CD14-positive monocyte (primary cell): Measurements from ENCODE around the gene TRAPPC5. TPM values are rescaled to one million over a fixed set of nuclear protein-coding genes. Genes with fewer than 3 reads are reported as not detected.
"Not testable (repeated sequence)": the region's sequence is repeated elsewhere in the genome, so short reads cannot be mapped to it uniquely, and the experiment has no call there.

Experiments
- DNase-seq, 3 donors: peaks; one replicate each; pipeline ENCODE4 v3.0.0-alpha.2; 2011 to 2022
- H2AFZ ChIP-seq: 2 replicates; pipeline ENCODE4 v1.6.0; 2012; ENCODE audit warnings: mild to moderate bottlenecking, low read depth, low read length, inconsistent platforms; ENCODE audit not compliant: insufficient read depth, poor library complexity, severe bottlenecking
- H3K27ac ChIP-seq, 2 donors: 1 replicate in 1 of 2; 2 replicates in 1 of 2; pipeline ENCODE4 v1.5.1; 2012 to 2013; ENCODE audit warnings: low read length in 2 of 2, control low read depth in 1 of 2, inconsistent platforms in 1 of 2, low read depth in 1 of 2, mild to moderate bottlenecking in 1 of 2
- H3K27me3 ChIP-seq, 2 donors: one replicate each; pipeline versions ENCODE4 v1.6.0 to v1.6.1; 2011 to 2013; ENCODE audit warnings: low read length in 2 of 2; ENCODE audit not compliant: control insufficient read depth in 2 of 2, insufficient read depth in 2 of 2
- H3K36me3 ChIP-seq, 2 donors: replicated peaks in 1 of 2; 1 replicate in 1 of 2; 2 replicates in 1 of 2; pipeline versions ENCODE4 v1.5.1 to v1.6.1; 2012 to 2013; ENCODE audit warnings: low read length in 2 of 2, control low read depth in 1 of 2, inconsistent platforms in 1 of 2, mild to moderate bottlenecking in 1 of 2; ENCODE audit not compliant: insufficient read depth in 2 of 2, control insufficient read depth in 1 of 2
- H3K4me1 ChIP-seq, 2 donors: 1 replicate in 1 of 2; 2 replicates in 1 of 2; pipeline versions ENCODE4 v1.5.1 to v1.6.1; 2012 to 2013; ENCODE audit warnings: low read length in 2 of 2, control low read depth in 1 of 2, inconsistent platforms in 1 of 2, mild to moderate bottlenecking in 1 of 2, moderate library complexity in 1 of 2; ENCODE audit not compliant: insufficient read depth in 2 of 2, control insufficient read depth in 1 of 2
- H3K4me2 ChIP-seq: replicated peaks from 2 replicates; pipeline ENCODE3; 2012; ENCODE audit warnings: low read length, moderate library complexity, mild to moderate bottlenecking; ENCODE audit not compliant: poor library complexity, severe bottlenecking; ENCODE audit errors: extremely low read depth
- H3K4me3 ChIP-seq, 3 experiments: fragments of 200-600 bp in 1 of 3; sonication (generic) in 1 of 3; replicated peaks in 1 of 3; 1 replicate in 2 of 3; 2 replicates in 1 of 3; pipeline ENCODE4 v1.5.1; 2011 to 2013; ENCODE audit warnings: low read length in 3 of 3, mild to moderate bottlenecking in 3 of 3, control low read depth in 2 of 3, low read depth in 2 of 3, inconsistent platforms in 1 of 3, moderate library complexity in 1 of 3
- H3K79me2 ChIP-seq: 2 replicates; pipeline ENCODE4 v1.6.0; 2012; ENCODE audit warnings: mild to moderate bottlenecking, control low read depth, inconsistent platforms, low read length, moderate library complexity; ENCODE audit not compliant: insufficient read depth
- H3K9ac ChIP-seq: 2 replicates; pipeline ENCODE4 v1.6.0; 2017; ENCODE audit warnings: low read length, mild to moderate bottlenecking; ENCODE audit not compliant: insufficient read depth, poor library complexity, severe bottlenecking
- H3K9me3 ChIP-seq, 2 donors: replicated peaks in 1 of 2; 1 replicate in 1 of 2; 2 replicates in 1 of 2; pipeline versions ENCODE4 v1.5.1 to v1.6.1; 2012 to 2013; ENCODE audit warnings: low read length in 2 of 2, control low read depth in 1 of 2; ENCODE audit not compliant: control insufficient read depth in 1 of 2, insufficient read depth in 1 of 2
- H4K20me1 ChIP-seq: 2 replicates; pipeline ENCODE4 v1.6.0; 2012; ENCODE audit warnings: mild to moderate bottlenecking, low read length, control low read depth, moderate library complexity; ENCODE audit not compliant: insufficient read depth
- H3K27ac Mint-ChIP-seq, 7 donors: one replicate each; pipeline ENCODE4 v1.8.0; 2020; ENCODE audit warnings: mild to moderate bottlenecking in 7 of 7, mixed read lengths in 7 of 7, moderate library complexity in 6 of 7, inconsistent platforms in 2 of 7
- H3K27me3 Mint-ChIP-seq, 3 donors: one replicate each; pipeline ENCODE4 v1.8.0; 2021 to 2022; ENCODE audit warnings: low read depth in 3 of 3, mild to moderate bottlenecking in 3 of 3, mixed read lengths in 3 of 3, moderate library complexity in 3 of 3, inconsistent platforms in 1 of 3
- H3K36me3 Mint-ChIP-seq, 2 donors: one replicate each; pipeline ENCODE4 v1.8.0; 2020; ENCODE audit warnings: mixed read lengths in 2 of 2, inconsistent platforms in 1 of 2, mild to moderate bottlenecking in 1 of 2
- H3K4me1 Mint-ChIP-seq: one replicate; pipeline ENCODE4 v1.8.0; 2020; ENCODE audit warnings: mild to moderate bottlenecking, mixed read lengths
- H3K4me3 Mint-ChIP-seq, 2 donors: one replicate each; pipeline ENCODE4 v1.8.0; 2020; ENCODE audit warnings: mild to moderate bottlenecking in 2 of 2, mixed read lengths in 2 of 2, moderate library complexity in 1 of 2
- H3K9me3 Mint-ChIP-seq, 7 donors: one replicate each; pipeline ENCODE4 v1.8.0; 2020 to 2022; ENCODE audit warnings: mixed read lengths in 7 of 7, mild to moderate bottlenecking in 6 of 7, moderate library complexity in 6 of 7, inconsistent platforms in 2 of 7
- CTCF ChIP-seq: fragments of 200-600 bp; IDR thresholded peaks from one replicate; pipeline ENCODE4 v1.8.0; 2022; ENCODE audit warnings: antibody characterized with exemption, mild to moderate bottlenecking
- WGBS: methylation state at CpG from one replicate; pipeline ENCODE4 v1.1.5; 2013; ENCODE audit warnings: missing lambda C conversion rate; ENCODE audit not compliant: insufficient coverage; 5-methylcytosine and 5-hydroxymethylcytosine counted together
- intact Hi-C, 2 donors: fragments of 100-400 bp; cut with micrococcal nuclease; formaldehyde crosslinking; loops; one replicate each; pipeline versions ENCODE4 v1.15.0 to v1.15.1; 2023
- polyA plus RNA-seq, 3 donors: library from polyadenylated mRNA; depleted of rRNA in 1 of 3; unstranded in 2 of 3; stranded (reverse) in 1 of 3; fragments of 300-500 nt in 2 of 3; fragments of >200 nt in 1 of 3; fragmentation: Illumina TruSeq in 2 of 3; gene quantifications; 1 replicate in 2 of 3; 2 replicates in 1 of 3; pipeline ENCODE4 v1.2.3, GENCODE V29; 2012 to 2021

Gene TRAPPC5
- polyA plus RNA-seq, 3 donors, result 126 to 449 (median 414) TPM

- H3K4me3 Mint-ChIP-seq, result no peak overlapping the region
- H3K27ac Mint-ChIP-seq, result peak overlapping the region in 5 of 7 donors; percentile 35 to 81 (median 58)
- H3K36me3 Mint-ChIP-seq, result peaks cover 49 to 82% of the 10 kb centered on the region in 2 donors
- no peak overlapping the region for H3K4me2 ChIP-seq
- no peaks in the 10 kb centered on the region for H3K27me3 ChIP-seq
- no peak for DNase-seq
- H3K36me3 ChIP-seq, result peaks cover 55 to 75% of the 10 kb centered on the region in 2 donors
- WGBS, result 98% methylated on average over 24 of the region's 27 CpGs
- H3K4me3 ChIP-seq, result no peak overlapping the region
- H3K9me3 Mint-ChIP-seq, result peaks cover 0 to 2% (median 0%) of the 10 kb centered on the region in 7 donors
- H3K4me1 ChIP-seq, result peaks cover 70 to 85% of the 10 kb centered on the region in 2 donors
- no peak for TF ChIP-seq CTCF
- no peak overlapping the region for H3K9ac ChIP-seq
- intact Hi-C loops, result no loop called here
- peaks cover 76% of the 10 kb centered on the region for H4K20me1 ChIP-seq
- peaks cover 0 to 1% (median 0%) of the 10 kb centered on the region in 3 donors for H3K27me3 Mint-ChIP-seq
- no peaks in the 10 kb centered on the region for H3K9me3 ChIP-seq
- H3K4me1 Mint-ChIP-seq, result peaks cover 67% of the 10 kb centered on the region
- H3K27ac ChIP-seq, result peak overlapping the region in 1 of 2 donors; percentile 87
- H2AFZ ChIP-seq, result no peak overlapping the region
- H3K79me2 ChIP-seq, result peaks cover 90% of the 10 kb centered on the region
Measured at GRCh38 chr19:7642295-7643030, 38.2 kb upstream of the TRAPPC5 start.

GRCh38 chr19:7643031-7643415 is 37.6 kb upstream of the TRAPPC5 start:
- H3K27ac Mint-ChIP-seq, result peak overlapping the region in 5 of 7 donors; percentile 40 to 90 (median 58)
- intact Hi-C loops, result no loop called here
- H3K4me1 Mint-ChIP-seq, result peaks cover 62% of the 10 kb centered on the region
- Histone ChIP-seq H3K27ac (peak overlapping the region; percentile 73 to 87), H3K9ac (no peak overlapping the region), H3K4me2 (no peak overlapping the region), H3K79me2 (peaks cover 85% of the 10 kb centered on the region), H2AFZ (no peak overlapping the region), H3K9me3 (no peaks in the 10 kb centered on the region), H3K4me1 (peaks cover 66 to 81% of the 10 kb centered on the region in 2 donors), H3K4me3 (no peak overlapping the region), H3K27me3 (no peaks in the 10 kb centered on the region), H4K20me1 (peaks cover 72% of the 10 kb centered on the region), H3K36me3 (peaks cover 59 to 81% of the 10 kb centered on the region in 2 donors)
- WGBS, result 100% methylated on average over 4 of the region's 8 CpGs
- H3K36me3 Mint-ChIP-seq, result peaks cover 53 to 85% of the 10 kb centered on the region in 2 donors
- H3K9me3 Mint-ChIP-seq, result peaks cover 0 to 2% (median 0%) of the 10 kb centered on the region in 7 donors
- no peak for TF ChIP-seq CTCF
- no peak overlapping the region for H3K4me3 Mint-ChIP-seq
- peaks cover 0 to 1% (median 0%) of the 10 kb centered on the region in 3 donors for H3K27me3 Mint-ChIP-seq
- DNase-seq, result no peak

- H3K9me3 Mint-ChIP-seq, DNase-seq, H3K27me3 Mint-ChIP-seq, H3K27me3 ChIP-seq, H3K4me3 ChIP-seq, H3K4me3 Mint-ChIP-seq, intact Hi-C loops, H2AFZ ChIP-seq, H3K9me3 ChIP-seq: not testable (repeated sequence)
- H3K9ac ChIP-seq, result peak overlapping the region; percentile 25
- peaks cover 57 to 72% of the 10 kb centered on the region in 2 donors for H3K4me1 ChIP-seq
- H3K4me2 ChIP-seq, result peak overlapping the region; percentile 86
- peaks cover 77% of the 10 kb centered on the region for H3K79me2 ChIP-seq
- Mint-ChIP-seq H3K4me1 (peaks cover 54% of the 10 kb centered on the region), H3K36me3 (peaks cover 54 to 83% of the 10 kb centered on the region in 2 donors), H3K27ac (peak overlapping the region; percentile 79 to 98 (median 93))
- peaks cover 64% of the 10 kb centered on the region for H4K20me1 ChIP-seq
- peak overlapping the region; percentile 73 to 87 for H3K27ac ChIP-seq
- WGBS, result 82% methylated on average over 7 of the region's 10 CpGs
- H3K36me3 ChIP-seq, result peaks cover 55 to 81% of the 10 kb centered on the region in 2 donors
Measured at GRCh38 chr19:7643629-7644549, 36.7 kb upstream of the TRAPPC5 start.
